Right ventricle myocardium superior (tissue), 1 donor: ENCODE measurements around the gene DYNLT1. TPM values are rescaled to one million over a fixed set of nuclear protein-coding genes. Genes with fewer than 3 reads are reported as not detected.
A peak's percentile ranks its signal among the peaks of the same experiment; 100 is the strongest.
"Not testable (repeated sequence)": the region's sequence is repeated elsewhere in the genome, so short reads cannot be mapped to it uniquely, and the experiment has no call there.

ENCODE experiments used
- ATAC-seq: fragments of 200-7000 bp; cut with Tn5 transposase; one replicate; pipeline ENCODE4 v1.9.1; 2020; ENCODE audit warnings: mild to moderate bottlenecking; ENCODE audit not compliant: poor library complexity
- DNase-seq: peaks from one replicate; pipeline ENCODE4 v3.0.0-alpha.2; 2020
- intact Hi-C: fragments of 100-400 bp; cut with DNase I; formaldehyde crosslinking; loops from one replicate; pipeline ENCODE4 v1.11.2; 2022
- total RNA-seq: library from RNA; stranded (reverse); fragmentation: NEBNext Ultra II Directional; extraction: Animal tissue kit (Norgen Biotek cat#: 25700); gene quantifications from one replicate; pipeline ENCODE4 v1.2.1, GENCODE V29; 2021
- donor health status: DM: no; HTN: yes; CAD: no; lungs with severe emphysema.

Gene DYNLT1
- total RNA-seq, 1 donor from 2014 or later = 128 TPM

- intact Hi-C loops = no loop called here
- no peak for DNase-seq
- peak; percentile 73 for ATAC-seq
Observed at GRCh38 chr6:158610319-158610968, 34.1 kb downstream of the DYNLT1 start.

GRCh38 chr6:158609455-158610155 lies 34.9 kb downstream of the DYNLT1 start:
- intact Hi-C loops = loop anchor here (10.0 kb wide), 1 partner anchor 385 kb away; no protein-coding TSS in a partner anchor
- no peak for ATAC-seq

GRCh38 chr6:158608221-158608620 lies 36.3 kb downstream of the DYNLT1 start:
- no peak for ATAC-seq
- intact Hi-C loops = loop anchor here (10.0 kb wide), 1 partner anchor 383 kb away; no protein-coding TSS in a partner anchor
- no peak for DNase-seq

More at GRCh38 chr6:158609455-158610155, 34.9 kb downstream of the DYNLT1 start:
- DNase-seq = no peak

GRCh38 chr6:158607411-158608170 lies 37.0 kb downstream of the DYNLT1 start:
- intact Hi-C loops = loop anchor here (10.0 kb wide), 1 partner anchor 383 kb away; no protein-coding TSS in a partner anchor
- peak; percentile 20 for ATAC-seq
- no peak for DNase-seq

- no peak for ATAC-seq
- no peak for DNase-seq
- intact Hi-C loops = loop anchor here (10.0 kb wide), 1 partner anchor 382 kb away; no protein-coding TSS in a partner anchor
Observed at GRCh38 chr6:158606935-158607334, 37.6 kb downstream of the DYNLT1 start.

GRCh38 chr6:158606011-158606410 lies 38.5 kb downstream of the DYNLT1 start:
- DNase-seq, ATAC-seq: not testable (repeated sequence)
- intact Hi-C loops = loop anchor here (10.0 kb wide), 1 partner anchor 381 kb away; no protein-coding TSS in a partner anchor

- peak; percentile 66 for ATAC-seq
- DNase-seq = no peak
- intact Hi-C loops = loop anchor here (10.0 kb wide), 1 partner anchor 381 kb away; no protein-coding TSS in a partner anchor
Observed at GRCh38 chr6:158605266-158605878, 39.2 kb downstream of the DYNLT1 start.

GRCh38 chr6:158604048-158604406 lies 40.5 kb downstream of the DYNLT1 start:
- DNase-seq = no peak
- intact Hi-C loops = loop anchor here (10.0 kb wide), 1 partner anchor 379 kb away; no protein-coding TSS in a partner anchor

GRCh38 chr6:158603261-158604047 lies 41.1 kb downstream of the DYNLT1 start:
- intact Hi-C loops = loop anchor here (10.0 kb wide), 1 partner anchor 379 kb away; no protein-coding TSS in a partner anchor
- DNase-seq (no peak), ATAC-seq (no peak)

More at GRCh38 chr6:158604048-158604406, 40.5 kb downstream of the DYNLT1 start:
- no peak for ATAC-seq

GRCh38 chr6:158599635-158600034 lies 44.9 kb downstream of the DYNLT1 start:
- no peak for ATAC-seq
- no peak for DNase-seq
- intact Hi-C loops = loop anchor here (10.0 kb wide), 1 partner anchor 375 kb away; no protein-coding TSS in a partner anchor

- intact Hi-C loops = no loop called here
- DNase-seq (no peak), ATAC-seq (no peak)
Observed at GRCh38 chr6:158597565-158597964, 47.0 kb downstream of the DYNLT1 start.

GRCh38 chr6:158596861-158597260 lies 47.7 kb downstream of the DYNLT1 start:
- DNase-seq = no peak
- intact Hi-C loops = no loop called here
- no peak for ATAC-seq

- intact Hi-C loops = no loop called here
- ATAC-seq = no peak
- DNase-seq = no peak
Observed at GRCh38 chr6:158595223-158595622, 49.3 kb downstream of the DYNLT1 start.

- intact Hi-C loops = no loop called here
Observed at GRCh38 chr6:158593670-158594069, 50.9 kb downstream of the DYNLT1 start.

GRCh38 chr6:158591810-158592209 lies 52.7 kb downstream of the DYNLT1 start:
- intact Hi-C loops = no loop called here
- no peak for DNase-seq
- ATAC-seq = no peak

More at GRCh38 chr6:158593670-158594069, 50.9 kb downstream of the DYNLT1 start:
- no peak for ATAC-seq
- no peak for DNase-seq

- intact Hi-C loops = no loop called here
- DNase-seq (no peak), ATAC-seq (no peak)
Observed at GRCh38 chr6:158591134-158591809, 53.3 kb downstream of the DYNLT1 start.

GRCh38 chr6:158589366-158589765 lies 55.2 kb downstream of the DYNLT1 start:
- DNase-seq = no peak
- intact Hi-C loops = no loop called here

More at GRCh38 chr6:158589366-158589765, 55.2 kb downstream of the DYNLT1 start:
- ATAC-seq = no peak
